Activated T-cell treated with anti-CD3 and anti-CD28 coated beads for 1 hour (primary cell): ENCODE measurements around the gene COL5A1.

Source experiments
- DNase-seq: peaks from one replicate; pipeline ENCODE4 v3.0.0-alpha.2; 2020; ENCODE audit warnings: low read depth

Gene COL5A1

DNA sequence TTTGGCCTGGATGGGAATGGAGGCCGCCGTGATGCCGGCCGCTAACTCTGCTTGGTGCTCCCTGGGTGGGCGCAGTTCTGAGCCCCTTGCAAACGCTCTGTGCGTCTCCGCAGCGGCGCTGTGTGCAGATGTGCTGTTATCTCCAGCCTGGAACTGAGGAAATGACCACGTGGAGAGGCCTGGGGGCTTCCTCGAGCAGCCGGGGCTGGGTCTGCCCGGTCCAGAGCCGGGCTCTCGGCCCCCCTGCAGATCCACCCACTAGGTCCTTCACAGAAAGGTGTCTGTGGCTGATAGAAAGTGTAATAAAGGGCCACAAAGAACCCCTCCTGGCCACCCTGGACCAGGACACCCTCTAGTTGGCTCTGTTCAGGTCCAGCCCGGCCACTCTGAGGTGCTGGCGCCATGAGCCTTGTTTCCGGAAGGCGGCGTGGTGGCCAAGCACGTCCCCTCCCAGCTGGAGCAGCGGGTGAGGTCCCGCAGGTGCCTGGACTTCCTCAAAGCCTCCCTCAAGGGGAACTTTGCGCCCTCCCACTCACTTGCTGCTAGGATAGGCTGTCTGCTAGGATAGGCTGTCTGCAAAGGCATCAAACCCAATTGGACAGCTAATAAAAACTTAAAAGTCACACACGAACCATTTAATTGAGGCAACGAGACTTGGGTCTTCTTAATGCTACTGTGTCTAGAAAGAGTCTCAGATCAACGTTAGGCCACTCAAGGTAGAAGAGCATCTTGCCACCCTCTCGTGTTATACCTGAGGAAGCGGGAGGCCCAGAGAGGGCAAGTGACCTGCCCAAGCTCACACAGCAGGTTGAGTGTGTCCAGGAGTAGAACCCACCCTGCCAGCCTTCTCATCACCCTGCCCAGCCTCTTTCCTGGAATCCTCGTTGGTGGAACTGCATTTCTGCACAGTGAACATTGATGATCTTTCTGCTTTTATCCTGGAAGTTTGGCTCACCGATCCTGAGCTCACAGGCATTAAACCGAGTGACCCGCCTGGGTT is 129.7 kb downstream of the COL5A1 start:
- no peak for DNase-seq

DNA sequence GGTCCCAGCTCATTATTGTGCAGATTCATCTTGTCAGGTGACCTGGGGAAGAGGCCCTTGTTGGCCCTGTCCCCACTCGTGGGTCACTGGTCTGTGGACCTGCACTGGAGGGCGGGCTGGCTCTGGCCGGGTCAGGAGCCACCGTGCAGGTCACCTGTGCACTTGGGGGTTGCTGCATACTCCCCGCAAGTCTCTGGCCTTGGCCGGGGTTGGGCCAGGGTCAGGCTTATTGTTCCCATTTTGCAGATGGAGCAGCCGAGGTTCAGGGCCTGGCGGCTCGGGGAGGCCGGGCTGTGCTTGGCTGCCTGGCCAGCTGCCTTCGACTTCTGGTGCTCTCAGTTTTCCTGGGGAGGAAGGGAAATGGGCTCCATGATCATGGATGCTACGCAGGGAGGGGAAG is 130.7 kb downstream of the COL5A1 start:
- no peak for DNase-seq

DNA sequence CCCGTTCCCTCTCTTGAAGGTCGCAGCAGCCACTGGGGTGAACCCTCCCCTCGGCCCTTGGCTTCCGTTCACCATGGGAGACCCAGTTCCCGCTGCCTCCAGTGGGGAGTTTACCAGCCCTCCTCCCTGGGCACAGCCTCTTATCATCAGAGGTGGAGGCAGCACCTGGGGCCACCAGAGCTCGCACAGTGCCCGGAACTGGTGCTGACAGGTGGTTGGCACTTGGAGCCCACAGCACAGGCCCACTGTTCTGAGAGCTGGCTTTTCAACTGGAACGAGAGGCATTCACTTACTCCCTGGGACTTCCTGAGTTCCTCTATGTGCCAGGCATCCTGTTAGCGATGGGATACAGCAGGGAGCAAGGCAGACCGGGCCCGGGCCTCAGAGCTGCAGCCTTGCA is 132.2 kb downstream of the COL5A1 start:
- DNase-seq, result no peak

DNA sequence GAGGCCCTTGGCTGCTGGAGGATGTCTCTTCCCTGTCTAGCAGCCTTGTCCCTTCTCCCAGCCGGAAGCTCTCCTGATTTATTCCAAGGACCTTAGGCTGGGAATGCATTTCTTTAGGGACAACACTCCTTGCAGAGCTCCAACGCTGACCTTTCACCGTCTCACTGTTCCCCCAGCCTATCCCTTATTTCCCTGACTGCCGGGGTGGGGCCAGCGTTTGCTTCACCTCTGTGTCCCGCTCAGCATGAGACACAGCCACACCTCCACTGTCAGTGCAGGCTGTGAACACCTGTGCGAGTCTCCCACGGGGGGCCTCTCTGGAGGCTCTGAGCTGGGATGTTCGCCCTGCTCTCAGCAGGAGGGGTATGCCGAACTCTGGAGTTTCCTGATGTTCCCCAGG is 132.8 kb downstream of the COL5A1 start:
- no peak for DNase-seq

DNA sequence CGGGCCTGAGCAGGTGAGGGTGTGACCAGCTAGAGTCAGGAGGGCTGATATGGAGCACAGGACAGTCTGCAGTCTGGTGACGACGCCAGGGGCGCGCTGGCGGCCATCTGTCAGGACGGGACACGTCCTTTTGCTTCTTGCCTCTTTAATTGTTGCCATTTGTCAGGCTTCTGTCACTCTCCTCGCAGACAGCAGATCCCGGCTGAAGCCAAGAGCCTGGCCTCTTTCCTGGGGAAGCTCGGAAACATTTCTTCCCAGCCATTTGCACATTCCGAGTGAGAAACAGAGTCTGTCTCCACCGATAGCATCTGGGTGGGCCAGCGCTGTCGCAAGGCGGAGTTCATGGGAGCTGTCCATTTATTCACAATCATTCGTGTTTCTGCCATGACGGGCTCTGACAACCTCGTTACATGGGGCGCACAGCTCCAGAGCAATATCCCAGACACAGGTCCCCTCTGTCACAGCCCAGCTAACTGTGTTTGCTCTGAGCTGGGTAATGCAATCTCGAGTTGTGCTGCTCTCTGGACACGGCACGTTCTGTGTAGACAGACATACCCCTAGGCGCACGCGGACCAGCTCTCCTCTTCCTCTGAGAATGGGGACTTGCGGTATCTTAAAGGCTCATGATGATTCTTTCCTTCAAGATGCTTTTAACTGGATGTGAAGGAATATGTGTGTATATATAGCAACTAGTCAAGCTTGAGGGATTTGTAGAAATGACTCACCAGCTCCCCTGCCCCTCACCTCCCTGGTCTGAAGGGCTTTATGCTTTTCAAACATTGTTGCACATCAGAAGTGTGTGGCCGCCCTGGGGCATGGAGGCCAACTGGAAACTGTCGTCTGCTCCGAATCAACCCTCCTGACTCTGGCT is 133.7 kb downstream of the COL5A1 start:
- no peak for DNase-seq

DNA sequence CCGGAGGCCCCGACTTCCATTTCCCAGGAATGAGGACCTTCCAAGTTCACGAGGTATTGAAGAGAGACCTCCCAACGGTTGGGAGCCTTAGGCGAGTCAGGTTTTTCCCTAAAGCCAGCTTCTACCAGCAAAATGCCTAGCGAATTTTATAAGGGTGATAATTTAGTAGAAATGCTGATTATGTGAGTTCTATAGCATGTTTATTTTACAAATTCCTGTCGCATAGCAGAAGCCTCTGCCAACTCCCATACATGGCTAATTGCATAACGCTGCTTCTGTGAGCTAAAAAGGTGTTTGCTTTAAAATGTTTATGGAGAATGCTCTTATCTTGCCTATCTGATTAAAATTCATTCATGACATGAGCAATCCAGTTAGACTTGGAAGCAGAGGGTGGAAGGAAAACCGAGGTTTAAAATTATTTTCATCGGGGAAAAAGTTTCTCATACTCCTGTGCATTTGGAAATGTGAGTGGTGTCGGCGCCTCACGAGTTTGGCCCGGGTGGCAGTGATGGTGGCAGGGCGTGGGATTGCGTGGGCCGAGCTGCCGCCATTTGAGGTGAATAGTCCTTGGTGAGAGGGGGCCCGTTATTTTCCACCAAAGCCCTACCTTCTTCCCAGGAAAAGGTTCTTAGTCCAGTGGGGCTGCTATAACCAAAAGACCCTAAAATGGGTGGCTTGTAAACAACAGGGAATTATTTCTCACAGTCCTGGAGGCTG is 134.6 kb downstream of the COL5A1 start:
- no peak for DNase-seq

DNA sequence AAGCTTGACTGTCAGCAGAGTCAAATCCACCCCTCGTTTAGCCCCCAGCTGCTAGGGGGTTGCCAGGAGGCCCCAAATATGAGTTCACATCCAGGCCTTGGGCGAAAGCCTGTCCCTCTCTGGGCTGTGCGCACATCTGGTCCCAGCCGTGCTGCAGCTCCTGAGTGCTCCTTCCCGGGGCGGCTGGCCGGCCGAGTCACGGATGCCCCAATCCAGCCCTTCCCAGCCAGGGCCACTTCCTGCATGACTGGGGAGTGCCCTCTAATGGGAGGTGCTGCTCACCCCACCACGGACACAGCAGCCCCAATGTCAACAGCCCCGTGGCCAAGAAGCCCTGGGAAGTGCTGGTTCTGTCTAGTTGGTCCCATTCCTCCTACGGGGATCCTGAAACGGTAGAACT is 135.6 kb downstream of the COL5A1 start:
- no peak for DNase-seq

DNA sequence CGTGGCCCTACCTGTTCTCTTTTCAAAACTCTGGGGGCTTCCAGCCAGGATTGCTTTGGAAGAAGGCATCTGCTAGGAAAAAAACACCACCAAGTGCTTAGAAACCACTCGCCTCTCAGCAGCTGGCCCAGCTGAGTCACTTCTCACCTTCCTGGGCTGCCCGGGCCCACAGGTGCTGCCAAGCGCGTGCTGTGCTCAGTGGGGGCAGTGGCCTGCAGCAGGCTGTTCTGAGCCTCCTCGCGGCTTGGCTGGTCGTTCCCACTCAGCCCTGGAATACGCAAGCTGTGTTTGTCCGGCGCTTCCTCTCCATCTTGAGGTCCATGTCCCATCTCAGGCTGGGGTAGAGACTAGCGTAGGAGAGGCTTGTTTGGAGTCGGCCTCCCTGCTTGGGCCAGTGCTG is 136.6 kb downstream of the COL5A1 start:
- DNase-seq, result no peak

DNA sequence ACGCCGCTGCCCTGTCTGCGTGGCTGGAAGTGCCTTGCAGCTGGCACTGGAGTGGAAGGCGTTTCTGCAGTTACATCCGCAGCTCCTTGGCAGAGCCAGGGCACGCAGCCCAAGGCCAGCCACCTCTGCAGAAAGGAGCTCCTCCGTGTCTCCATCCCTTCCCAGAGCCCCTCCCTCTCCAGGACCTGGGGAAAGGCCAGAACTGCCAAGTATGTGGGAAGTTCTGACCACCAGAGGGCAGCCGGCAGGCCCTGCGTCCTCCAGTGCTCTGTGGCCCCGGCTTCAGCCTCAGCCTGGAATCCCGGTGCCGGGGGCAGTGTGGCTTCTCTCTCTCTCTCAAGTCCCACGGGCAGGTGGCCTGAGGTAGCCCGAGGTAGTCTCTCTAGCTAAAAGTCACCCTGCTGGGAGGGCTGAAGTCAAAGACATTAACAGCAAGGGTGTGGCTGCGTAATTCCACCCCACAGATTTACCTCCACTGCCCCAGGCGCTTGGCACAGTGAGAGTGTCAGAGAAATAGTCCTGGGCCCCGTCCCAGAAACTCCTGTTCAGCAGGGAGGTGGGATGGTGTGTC is 137.3 kb downstream of the COL5A1 start:
- DNase-seq, result no peak

DNA sequence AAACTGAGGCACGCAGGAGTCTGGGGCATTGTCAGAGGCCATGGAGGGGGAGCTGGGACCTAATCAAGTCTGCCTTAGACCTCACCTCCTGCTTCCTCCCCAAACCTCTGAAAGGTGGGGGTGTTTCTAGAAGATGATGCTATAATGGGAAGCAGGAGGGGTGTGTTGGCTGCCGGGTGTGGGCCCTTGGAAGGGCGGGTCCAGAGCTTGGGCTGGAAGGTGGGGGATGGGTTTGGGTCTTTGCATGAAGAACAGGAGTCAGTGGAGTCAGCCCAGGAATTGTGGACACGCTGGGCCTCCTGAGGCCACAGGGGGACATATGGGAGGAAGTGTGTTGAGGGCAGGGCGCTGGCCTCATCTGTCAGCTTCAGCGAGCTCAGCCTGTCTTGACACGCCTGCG is 138.0 kb downstream of the COL5A1 start:
- DNase-seq, result no peak

DNA sequence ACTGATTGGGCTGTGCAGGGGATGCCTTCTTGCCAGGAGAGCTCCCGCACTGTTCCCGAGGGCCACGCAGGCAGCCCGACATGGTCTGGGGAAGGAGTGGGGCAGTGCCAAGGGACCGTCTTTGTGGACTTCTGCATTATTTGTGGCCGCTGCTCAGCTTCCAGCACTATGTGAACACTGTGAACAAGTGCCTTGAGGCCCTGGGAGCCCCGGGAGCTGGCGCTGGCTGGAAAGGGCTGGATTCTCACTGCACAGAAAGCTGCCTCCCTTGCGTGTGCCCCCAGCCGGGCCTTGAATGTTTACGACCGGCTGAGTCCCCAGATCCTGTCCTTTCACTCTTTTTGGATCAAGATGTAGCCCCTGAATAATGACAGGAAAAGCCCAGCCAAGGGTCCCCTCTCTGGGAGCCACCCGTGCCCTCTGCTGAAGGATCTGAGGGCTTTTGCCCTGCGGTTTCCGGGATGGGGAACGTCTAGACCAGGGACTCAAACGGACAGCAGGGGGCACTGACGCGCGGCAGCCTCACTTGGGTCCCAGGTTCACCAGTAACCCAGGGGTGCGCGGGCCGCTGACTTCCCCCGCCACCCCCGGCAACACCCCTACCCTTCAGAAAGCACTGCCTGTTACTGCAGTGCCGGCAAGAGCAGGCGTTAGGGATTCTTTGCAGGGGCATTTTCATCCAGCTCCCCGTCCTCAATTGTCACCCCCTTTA is 140.1 kb downstream of the COL5A1 start:
- no peak for DNase-seq

DNA sequence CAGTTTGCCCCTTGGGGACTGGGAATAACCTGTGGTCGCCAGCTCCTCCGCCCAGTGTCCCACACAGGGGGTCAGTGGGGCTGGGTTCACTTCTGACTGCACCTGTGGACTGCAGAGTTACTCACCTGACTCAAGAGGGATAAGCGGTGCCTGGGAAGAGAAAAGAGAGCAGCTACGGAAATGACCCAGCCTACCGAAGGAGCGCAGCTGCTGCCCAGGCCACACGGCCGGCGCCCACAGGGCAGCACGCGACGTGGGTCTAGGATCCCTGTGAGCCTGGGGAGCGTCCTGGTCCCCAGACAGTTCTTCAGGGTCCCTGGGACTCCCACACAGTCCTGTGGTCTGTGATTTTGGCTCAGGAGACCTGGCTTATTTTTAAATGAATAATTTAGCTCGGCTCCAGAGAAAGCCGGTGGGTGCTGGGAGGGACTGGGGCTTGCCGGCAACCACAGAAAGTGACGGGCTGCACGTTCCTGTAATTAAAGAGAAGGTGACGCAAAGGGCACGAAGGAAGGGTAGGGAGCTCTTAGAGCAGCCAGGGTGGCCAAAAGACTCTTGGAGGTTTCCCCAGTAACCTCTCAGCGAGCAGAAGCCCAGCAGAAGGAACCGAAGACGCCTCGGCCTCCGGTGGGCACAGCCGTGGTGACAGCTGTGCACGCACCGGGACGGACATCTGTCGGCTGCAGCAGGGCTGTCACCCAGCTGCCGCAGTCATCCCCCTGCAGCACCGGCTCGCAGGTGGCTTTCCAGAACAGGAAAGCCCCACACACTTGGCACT is 141.5 kb downstream of the COL5A1 start:
- no peak for DNase-seq

DNA sequence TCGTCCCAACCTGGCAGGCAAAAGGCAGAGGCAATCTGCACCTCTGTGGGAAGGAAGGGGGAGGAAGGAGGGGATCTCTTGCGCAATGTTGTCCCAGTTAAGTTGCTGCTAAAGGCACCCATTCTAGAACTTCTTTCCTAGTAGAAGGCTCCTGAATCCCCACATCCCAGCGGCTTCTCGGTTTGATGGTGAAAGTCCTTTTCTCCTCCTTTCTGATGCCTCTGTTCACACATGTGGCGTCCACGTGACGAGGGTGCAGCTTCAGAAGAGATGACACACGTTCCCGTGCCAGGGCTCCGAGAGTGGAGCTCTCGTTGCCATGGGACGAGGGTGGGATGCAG is 142.1 kb downstream of the COL5A1 start:
- no peak for DNase-seq

DNA sequence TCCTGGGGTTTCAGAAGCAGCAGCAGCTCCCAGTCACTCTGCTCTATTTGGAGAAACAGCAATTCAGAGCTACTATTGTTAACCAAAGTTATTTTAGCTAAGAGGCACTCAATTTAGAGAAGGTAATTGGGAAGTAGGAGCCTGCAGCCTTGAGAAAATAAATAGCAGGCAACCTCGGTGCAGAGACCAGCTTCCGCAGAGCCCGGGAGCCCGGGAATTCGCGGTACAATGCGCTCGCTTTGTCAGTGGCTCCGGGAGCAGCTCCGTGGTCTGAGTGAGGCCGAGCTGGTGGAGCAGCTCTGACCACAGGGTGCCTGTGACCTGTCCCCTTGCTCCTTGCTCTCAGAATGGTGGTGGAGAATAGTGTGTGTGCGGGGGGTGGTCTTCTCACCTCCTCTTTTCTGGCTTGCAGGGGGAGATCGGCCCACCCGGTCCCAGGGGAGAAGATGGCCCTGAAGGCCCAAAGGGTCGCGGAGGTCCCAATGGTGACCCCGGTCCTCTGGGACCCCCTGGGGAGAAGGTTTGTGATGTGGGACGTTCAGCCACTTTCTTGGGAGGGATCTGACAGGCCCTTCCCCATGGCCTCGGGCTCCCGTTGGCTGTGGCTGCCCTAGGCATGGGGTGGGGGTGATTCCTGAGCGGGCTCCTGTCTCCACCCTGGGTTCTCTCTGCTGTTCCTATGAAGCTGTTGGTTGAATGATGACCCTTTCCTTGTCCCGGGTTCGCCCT is 143.1 kb downstream of the COL5A1 start:
- DNase-seq, result no peak

DNA sequence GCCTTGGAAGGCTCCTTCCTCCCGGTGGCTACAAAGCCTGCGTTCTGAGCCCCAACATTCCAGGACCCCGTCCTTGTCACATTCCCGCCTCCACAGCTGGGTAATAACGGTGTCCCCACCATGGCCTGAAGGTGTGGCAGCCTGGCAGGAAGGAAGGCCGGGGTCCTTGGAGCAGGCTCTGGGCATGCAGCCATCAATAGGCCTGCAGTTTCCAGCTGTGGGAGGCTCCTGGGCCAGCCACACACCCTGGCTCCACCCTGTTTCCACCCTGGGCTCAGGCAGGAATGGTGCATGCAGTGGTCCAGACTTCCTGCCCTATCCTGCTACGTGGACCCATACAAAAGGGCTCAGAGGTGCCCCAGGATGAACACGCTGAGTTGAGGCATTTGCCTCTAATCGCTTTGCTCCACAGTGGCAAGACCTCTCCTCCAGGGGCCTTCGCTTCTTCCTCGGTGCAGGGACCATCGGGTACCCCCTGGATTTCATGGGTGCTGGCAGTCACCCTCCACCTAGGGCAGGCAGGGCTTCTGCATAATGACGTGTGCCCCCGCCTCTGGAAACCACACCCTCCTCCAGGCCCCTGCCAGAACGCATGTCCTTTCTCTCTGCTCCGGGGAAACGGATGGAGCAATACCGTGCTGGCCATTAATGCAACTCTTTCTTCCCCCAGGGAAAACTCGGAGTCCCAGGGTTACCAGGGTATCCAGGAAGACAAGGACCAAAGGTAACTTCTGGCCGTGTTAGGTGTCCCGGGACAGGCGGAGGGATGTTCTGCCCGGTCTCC is 143.9 kb downstream of the COL5A1 start:
- DNase-seq, result no peak

DNA sequence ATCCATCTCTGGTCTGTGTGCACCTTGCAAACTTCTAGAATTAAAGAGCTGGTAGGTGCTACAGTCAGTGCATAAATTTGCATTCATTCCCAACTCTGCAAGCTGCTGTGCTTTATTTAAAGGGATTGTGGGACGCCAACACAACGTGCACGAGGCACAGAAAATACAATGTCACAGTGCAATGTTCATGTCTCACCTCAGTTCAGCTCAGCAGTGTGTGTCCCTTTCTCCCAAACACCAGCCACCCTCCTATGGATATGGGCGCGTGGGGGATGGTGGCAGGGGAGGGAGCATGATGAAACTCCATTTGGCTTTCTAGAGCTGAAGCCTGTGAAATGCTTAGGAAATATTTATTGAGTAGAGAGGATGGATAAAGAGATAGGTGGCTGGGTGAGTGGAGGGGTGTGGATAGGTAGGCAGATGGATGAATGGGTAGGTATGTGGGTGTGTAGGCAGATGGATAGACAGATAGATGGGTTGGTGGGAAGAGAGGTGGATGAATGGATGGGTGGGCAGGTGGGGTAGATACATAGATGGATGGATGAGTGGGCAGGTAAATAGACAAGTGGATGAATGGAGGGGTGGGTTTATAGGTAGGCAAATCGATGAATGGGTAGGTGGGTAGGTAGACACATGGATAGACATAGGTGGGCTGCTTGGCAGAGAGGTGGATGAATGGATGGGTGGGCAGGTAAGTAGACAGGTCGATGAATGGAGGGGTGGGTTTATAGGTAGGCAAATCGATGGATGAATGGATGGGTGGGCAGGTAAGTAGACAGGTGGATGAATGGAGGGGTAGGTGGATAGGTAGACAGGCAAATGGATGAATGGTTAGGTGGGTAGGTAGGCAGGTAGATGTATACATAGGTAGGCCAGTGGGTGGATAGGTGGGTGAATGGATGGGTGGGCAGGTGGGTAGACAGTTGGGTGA is 146.3 kb downstream of the COL5A1 start:
- no peak for DNase-seq

DNA sequence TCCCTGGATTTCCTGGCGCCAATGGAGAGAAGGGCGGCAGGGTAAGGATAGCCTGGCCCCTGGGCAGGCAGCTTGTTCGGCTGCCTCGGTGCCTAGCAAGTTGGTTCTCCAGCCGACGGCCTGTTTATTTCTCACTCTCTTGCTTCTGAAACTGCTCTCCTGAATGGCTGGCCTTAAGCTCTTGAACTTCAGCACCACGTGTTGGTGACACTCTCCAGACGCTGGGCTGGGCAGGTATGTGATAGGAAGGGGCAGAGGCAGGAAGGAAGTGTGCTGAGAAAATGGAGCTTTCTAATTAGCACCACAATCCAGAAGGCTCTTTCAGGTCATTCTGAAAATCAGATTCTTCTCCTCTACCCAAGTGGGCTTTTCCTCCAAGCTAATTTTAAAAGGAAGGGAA is 147.6 kb downstream of the COL5A1 start:
- no peak for DNase-seq

DNA sequence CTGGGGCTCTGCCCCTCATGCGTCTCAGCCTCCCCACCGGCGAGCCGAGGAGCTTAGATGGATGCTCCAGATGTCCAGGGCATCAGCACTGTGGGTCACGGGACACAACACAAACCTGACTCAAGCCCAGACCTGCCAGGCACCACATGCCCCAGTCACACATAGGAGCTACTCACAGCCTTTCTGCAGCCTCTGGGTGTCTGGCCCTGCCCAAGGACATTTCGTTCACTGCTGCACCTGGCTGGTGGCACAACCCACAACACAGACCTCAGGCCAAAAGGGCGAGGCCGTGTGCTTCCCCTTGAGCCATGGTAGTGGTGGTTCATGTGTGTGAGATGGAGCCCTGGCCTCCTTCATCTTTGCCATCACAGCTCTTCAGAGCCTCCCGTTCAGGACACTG is 149.4 kb downstream of the COL5A1 start:
- no peak for DNase-seq
